Nephron (organoid): ENCODE measurements around the gene OSBPL10.
A peak's percentile ranks its signal among the peaks of the same experiment; 100 is the strongest.

ENCODE experiments used
- H3K27ac Mint-ChIP-seq, 3 experiments: 2 replicates each; pipeline ENCODE4 v1.8.0; 2020; ENCODE audit warnings: mixed read lengths in 3 of 3, mild to moderate bottlenecking in 2 of 3, moderate library complexity in 1 of 3
- H3K27me3 Mint-ChIP-seq: 2 replicates; pipeline ENCODE4 v1.8.0; 2021; ENCODE audit warnings: low read depth, mild to moderate bottlenecking, moderate library complexity, mixed read lengths
- H3K36me3 Mint-ChIP-seq: 2 replicates; pipeline ENCODE4 v1.8.0; 2020; ENCODE audit warnings: low read depth, mixed read lengths
- H3K4me1 Mint-ChIP-seq: 2 replicates; pipeline ENCODE4 v1.8.0; 2020; ENCODE audit warnings: mixed read lengths
- H3K4me3 Mint-ChIP-seq, 3 experiments: 2 replicates each; pipeline ENCODE4 v1.8.0; 2020; ENCODE audit warnings: mild to moderate bottlenecking in 3 of 3, mixed read lengths in 3 of 3, moderate library complexity in 2 of 3
- H3K9me3 Mint-ChIP-seq: 2 replicates; pipeline ENCODE4 v1.8.0; 2020; ENCODE audit warnings: mixed read lengths
- TF ChIP-seq, protein P1 (sequence below), 3 experiments: fragments of 200-600 bp; sonication (generic); IDR thresholded peaks; one replicate each; pipeline ENCODE4 v1.5.0; 2021; ENCODE audit warnings: antibody characterized with exemption in 3 of 3; ENCODE audit not compliant: unreplicated experiment in 3 of 3

Gene OSBPL10

DNA sequence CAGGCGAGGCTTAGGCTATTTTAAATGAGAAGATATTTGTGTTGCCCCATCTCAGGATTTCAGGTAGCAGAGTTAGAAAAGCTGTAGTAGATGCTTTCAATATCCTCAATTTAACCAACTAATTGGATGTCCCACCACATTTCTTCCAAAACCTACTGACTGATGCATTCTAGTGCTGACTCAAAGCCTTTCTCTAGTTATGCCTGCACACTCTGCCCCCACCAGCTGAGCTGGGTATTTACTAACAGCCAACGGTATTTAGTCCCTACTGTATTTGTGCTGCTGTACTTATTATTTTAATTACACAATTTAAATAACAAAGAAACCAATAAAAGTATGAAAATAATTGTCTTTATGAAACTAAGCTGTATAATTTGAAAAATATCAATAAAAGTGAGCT lies 139.5 kb downstream of the OSBPL10 start:
- no peak overlapping the region for H3K27ac Mint-ChIP-seq
- no peaks in the 10 kb centered on the region for H3K27me3 Mint-ChIP-seq
- TF ChIP-seq, protein P1, sequence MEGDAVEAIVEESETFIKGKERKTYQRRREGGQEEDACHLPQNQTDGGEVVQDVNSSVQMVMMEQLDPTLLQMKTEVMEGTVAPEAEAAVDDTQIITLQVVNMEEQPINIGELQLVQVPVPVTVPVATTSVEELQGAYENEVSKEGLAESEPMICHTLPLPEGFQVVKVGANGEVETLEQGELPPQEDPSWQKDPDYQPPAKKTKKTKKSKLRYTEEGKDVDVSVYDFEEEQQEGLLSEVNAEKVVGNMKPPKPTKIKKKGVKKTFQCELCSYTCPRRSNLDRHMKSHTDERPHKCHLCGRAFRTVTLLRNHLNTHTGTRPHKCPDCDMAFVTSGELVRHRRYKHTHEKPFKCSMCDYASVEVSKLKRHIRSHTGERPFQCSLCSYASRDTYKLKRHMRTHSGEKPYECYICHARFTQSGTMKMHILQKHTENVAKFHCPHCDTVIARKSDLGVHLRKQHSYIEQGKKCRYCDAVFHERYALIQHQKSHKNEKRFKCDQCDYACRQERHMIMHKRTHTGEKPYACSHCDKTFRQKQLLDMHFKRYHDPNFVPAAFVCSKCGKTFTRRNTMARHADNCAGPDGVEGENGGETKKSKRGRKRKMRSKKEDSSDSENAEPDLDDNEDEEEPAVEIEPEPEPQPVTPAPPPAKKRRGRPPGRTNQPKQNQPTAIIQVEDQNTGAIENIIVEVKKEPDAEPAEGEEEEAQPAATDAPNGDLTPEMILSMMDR (IDR thresholded peaks at IDR 0.05; ENCODE audit: unreplicated experiment in 3 of 3) = no peak
- H3K4me1 Mint-ChIP-seq = peaks cover 4% of the 10 kb centered on the region
- H3K36me3 Mint-ChIP-seq = no peaks in the 10 kb centered on the region
- H3K4me3 Mint-ChIP-seq = no peak overlapping the region
- H3K9me3 Mint-ChIP-seq = no peaks in the 10 kb centered on the region

DNA sequence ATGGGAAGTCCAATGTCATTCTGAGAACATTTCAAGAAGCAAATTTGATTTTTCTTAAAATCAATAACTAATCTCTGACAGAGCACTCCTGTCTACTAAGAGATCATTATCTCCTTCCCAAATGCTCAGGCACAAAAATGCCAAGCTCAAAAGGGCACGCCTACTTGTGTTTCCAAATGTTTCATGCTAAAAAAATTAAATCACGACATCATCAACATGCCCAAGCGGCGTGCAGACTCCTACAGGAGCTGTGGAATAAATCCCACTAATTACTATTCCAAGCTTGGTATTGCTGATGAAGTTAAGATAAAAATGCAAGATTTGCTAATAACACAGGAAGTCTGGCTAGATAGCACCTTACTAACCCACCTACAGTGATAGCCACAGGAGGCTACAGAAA lies 140.8 kb downstream of the OSBPL10 start:
- Mint-ChIP-seq H3K27ac (no peak overlapping the region), H3K9me3 (no peaks in the 10 kb centered on the region), H3K4me1 (peaks cover 14% of the 10 kb centered on the region), H3K36me3 (no peaks in the 10 kb centered on the region), H3K4me3 (no peak overlapping the region), H3K27me3 (no peaks in the 10 kb centered on the region)
- TF ChIP-seq, protein P1 (IDR thresholded peaks at IDR 0.05; ENCODE audit: unreplicated experiment in 3 of 3) = no peak

GRCh38 chr3:31839144-31839917 lies 141.7 kb downstream of the OSBPL10 start:
- H3K4me1 Mint-ChIP-seq = peaks cover 14% of the 10 kb centered on the region
- TF ChIP-seq, protein P1 (IDR thresholded peaks at IDR 0.05; ENCODE audit: unreplicated experiment in 3 of 3) = no peak
- no peaks in the 10 kb centered on the region for H3K9me3 Mint-ChIP-seq
- H3K27ac Mint-ChIP-seq = no peak overlapping the region
- H3K27me3 Mint-ChIP-seq = no peaks in the 10 kb centered on the region
- no peaks in the 10 kb centered on the region for H3K36me3 Mint-ChIP-seq
- H3K4me3 Mint-ChIP-seq = no peak overlapping the region

GRCh38 chr3:31836131-31837075 lies 144.7 kb downstream of the OSBPL10 start:
- Mint-ChIP-seq H3K4me3 (no peak overlapping the region), H3K27me3 (no peaks in the 10 kb centered on the region), H3K4me1 (peaks cover 26% of the 10 kb centered on the region), H3K36me3 (no peaks in the 10 kb centered on the region), H3K27ac (peak overlapping the region; percentile 5 to 20 (median 9)), H3K9me3 (no peaks in the 10 kb centered on the region)
- TF ChIP-seq, protein P1 (IDR thresholded peaks at IDR 0.05; ENCODE audit: unreplicated experiment in 3 of 3) = no peak

DNA sequence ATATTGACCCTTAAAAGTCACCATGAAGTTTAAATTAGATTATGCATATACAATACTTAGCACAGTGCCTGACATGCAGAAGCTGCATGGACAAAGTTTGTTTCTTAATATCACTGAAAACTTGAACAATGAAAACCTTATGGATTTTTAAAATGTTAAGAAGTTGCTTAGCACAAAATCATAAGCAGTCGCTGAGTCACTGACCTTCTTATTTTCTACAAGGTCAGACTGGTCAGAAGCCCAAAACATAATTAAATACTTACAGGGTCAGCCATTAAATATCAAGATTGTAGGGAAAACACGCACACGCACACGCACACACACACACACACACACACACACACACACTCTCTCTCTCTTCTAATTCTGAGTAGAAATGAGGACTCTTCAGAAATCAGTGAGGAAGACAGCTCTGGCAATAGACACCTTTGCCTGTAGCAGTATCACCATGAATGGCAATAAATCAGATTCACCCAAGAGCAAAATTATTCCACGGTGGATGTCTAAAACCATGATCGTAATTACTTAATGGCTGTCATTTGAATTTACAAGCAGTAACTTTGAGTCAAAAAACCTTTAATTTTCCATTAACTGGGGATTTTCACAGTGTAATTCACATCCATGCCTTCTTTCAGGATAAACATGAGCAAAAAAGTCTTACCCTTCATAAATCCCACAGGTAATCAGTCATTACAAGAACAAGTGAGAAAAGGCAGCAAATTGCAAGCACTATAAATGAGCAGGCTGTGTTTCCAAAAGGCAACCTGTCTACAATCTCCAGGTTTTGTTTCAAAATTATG lies 147.5 kb downstream of the OSBPL10 start:
- Mint-ChIP-seq H3K4me3 (no peak overlapping the region), H3K9me3 (no peaks in the 10 kb centered on the region), H3K4me1 (peaks cover 26% of the 10 kb centered on the region), H3K27me3 (no peaks in the 10 kb centered on the region), H3K36me3 (no peaks in the 10 kb centered on the region), H3K27ac (peak overlapping the region in 1 of 3 experiments; percentile 34)
- TF ChIP-seq, protein P1 (IDR thresholded peaks at IDR 0.05; ENCODE audit: unreplicated experiment in 3 of 3) = no peak
